ENCODE measurements around the gene FAM181B.

GRCh38 chr11:82756765-82757639 lies 23.3 kb upstream of the FAM181B start:
- TF ChIP-seq CTCF (conservative IDR thresholded peaks at IDR 0.05 in 1 of 2, IDR thresholded peaks at IDR 0.05 in 1 of 2; ENCODE audit: low read depth in 1 of 2, low read length in 2 of 2) (no peak), EZH2 (IDR thresholded peaks at IDR 0.05; ENCODE audit: low read length, missing control alignments) (no peak)

Measured in fibroblast of lung (primary cell).